Stimulated activated effector memory CD8-positive, alpha-beta T cell treated with anti-CD3 and anti-CD28 coated beads, Interleukin-12 subunit alpha, Interleukin-12 subunit beta, amount 100 ng/mL, for 72 hours (primary cell): ENCODE measurements around the gene SLC66A2.

ENCODE experiments used
- ATAC-seq: fragments of 150-1000 bp; cut with Tn5 transposase; 2 replicates; pipeline ENCODE4 v1.10.0; 2021
- DNase-seq, 2 donors: peaks; one replicate each; pipeline ENCODE4 v3.0.0; 2021 to 2022; ENCODE audit warnings: low spot score in 2 of 2
- H3K27ac Mint-ChIP-seq: one replicate; pipeline ENCODE4 v1.8.0; 2022; ENCODE audit warnings: mild to moderate bottlenecking, mixed read lengths
- H3K36me3 Mint-ChIP-seq: one replicate; pipeline ENCODE4 v1.8.0; 2022; ENCODE audit warnings: mild to moderate bottlenecking, mixed read lengths
- H3K4me1 Mint-ChIP-seq: one replicate; pipeline ENCODE4 v1.8.0; 2022; ENCODE audit warnings: mixed read lengths
- H3K4me3 Mint-ChIP-seq: one replicate; pipeline ENCODE4 v1.8.0; 2022; ENCODE audit warnings: mild to moderate bottlenecking, mixed read lengths
- H3K9me3 Mint-ChIP-seq: one replicate; pipeline ENCODE4 v1.8.0; 2022; ENCODE audit warnings: mixed read lengths

The SLC66A2 gene

DNA sequence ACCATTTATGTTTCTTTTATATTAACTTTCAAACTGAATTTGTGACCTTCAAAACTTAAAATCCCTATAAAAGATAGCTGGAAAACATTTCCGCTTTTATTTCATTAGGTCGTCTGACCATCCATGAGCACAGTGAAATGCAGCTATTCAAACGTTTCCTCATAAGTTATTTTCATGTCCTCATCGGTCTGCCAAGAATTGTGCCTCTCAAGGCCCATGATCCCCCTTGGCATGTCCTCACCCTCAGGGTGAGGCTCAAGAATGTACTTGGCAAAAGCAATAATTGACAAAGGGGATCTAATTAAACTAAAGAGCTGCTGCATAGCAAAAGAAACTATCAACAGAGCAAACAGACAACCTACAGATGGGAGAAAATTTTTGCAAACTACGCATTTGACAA lies 12.4 kb downstream of the SLC66A2 start:
- no peak for ATAC-seq
- H3K4me3 Mint-ChIP-seq, result no peak overlapping the region
- H3K36me3 Mint-ChIP-seq, result peaks cover 44% of the 10 kb centered on the region
- H3K9me3 Mint-ChIP-seq, result peaks cover 7% of the 10 kb centered on the region
- peaks cover 30% of the 10 kb centered on the region for H3K4me1 Mint-ChIP-seq
- H3K27ac Mint-ChIP-seq, result no peak overlapping the region
- DNase-seq, result no peak

- H3K4me1 Mint-ChIP-seq, result peaks cover 27% of the 10 kb centered on the region
- no peak overlapping the region for H3K27ac Mint-ChIP-seq
- no peak for ATAC-seq
- no peak for DNase-seq
- H3K9me3 Mint-ChIP-seq, result peaks cover 13% of the 10 kb centered on the region
- peaks cover 51% of the 10 kb centered on the region for H3K36me3 Mint-ChIP-seq
- H3K4me3 Mint-ChIP-seq, result no peak overlapping the region
Observed at GRCh38 chr18:79938196-79938595, 13.3 kb downstream of the SLC66A2 start.

- ATAC-seq (no peak), DNase-seq (no peak)
- Mint-ChIP-seq H3K4me3 (no peak overlapping the region), H3K9me3 (peaks cover 19% of the 10 kb centered on the region), H3K4me1 (peaks cover 27% of the 10 kb centered on the region), H3K36me3 (peaks cover 48% of the 10 kb centered on the region), H3K27ac (no peak overlapping the region)
Observed at GRCh38 chr18:79937103-79937860, 14.2 kb downstream of the SLC66A2 start.

DNA sequence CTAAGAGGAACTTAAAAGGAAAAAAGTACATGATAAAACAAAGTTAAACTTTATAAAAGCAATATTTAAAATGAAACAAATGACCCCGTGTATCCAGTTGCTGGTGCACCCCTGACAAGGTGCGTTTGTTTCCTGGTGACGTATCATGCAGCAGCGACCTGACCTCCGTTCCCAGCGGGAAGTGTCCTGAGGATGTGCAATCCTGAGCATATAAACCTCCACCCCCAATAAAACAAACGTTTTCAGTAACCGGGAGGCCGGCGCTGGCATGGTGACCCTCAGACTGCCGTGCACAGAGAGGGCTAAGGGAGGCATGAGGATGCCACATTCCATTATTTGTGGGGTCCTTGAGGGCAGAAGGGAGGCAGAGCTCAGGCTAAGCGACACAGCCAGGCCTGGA lies 14.8 kb downstream of the SLC66A2 start:
- Mint-ChIP-seq H3K36me3 (peaks cover 45% of the 10 kb centered on the region), H3K4me1 (peaks cover 27% of the 10 kb centered on the region), H3K27ac (no peak overlapping the region), H3K9me3 (peaks cover 23% of the 10 kb centered on the region), H3K4me3 (no peak overlapping the region)
- DNase-seq (no peak), ATAC-seq (no peak)

GRCh38 chr18:79935925-79936324 lies 15.5 kb downstream of the SLC66A2 start:
- Mint-ChIP-seq H3K27ac (no peak overlapping the region), H3K9me3 (peaks cover 29% of the 10 kb centered on the region), H3K4me3 (no peak overlapping the region), H3K36me3 (peaks cover 50% of the 10 kb centered on the region), H3K4me1 (peaks cover 27% of the 10 kb centered on the region)
- ATAC-seq, result no peak
- DNase-seq, result no peak

DNA sequence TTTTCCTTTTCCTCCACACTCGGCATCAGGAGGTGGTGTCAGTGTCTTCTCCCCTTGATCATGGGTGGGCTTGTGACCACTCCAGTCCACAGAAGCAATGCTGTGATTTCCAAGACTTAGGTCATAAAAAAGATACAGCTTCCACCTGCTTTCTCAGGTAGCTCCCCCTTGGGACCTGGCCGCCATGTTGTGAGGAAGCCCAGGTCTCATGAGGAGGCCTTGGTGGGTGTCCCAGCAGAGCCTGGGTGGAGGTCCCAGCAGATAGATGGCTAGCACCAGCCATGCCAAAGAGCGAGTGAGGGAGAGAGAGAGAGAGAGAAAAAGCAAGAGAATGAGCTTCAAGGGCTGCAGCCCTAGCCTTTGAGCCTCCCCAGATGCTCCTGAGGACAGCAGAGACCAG lies 16.0 kb downstream of the SLC66A2 start:
- H3K4me3 Mint-ChIP-seq, result no peak overlapping the region

DNA sequence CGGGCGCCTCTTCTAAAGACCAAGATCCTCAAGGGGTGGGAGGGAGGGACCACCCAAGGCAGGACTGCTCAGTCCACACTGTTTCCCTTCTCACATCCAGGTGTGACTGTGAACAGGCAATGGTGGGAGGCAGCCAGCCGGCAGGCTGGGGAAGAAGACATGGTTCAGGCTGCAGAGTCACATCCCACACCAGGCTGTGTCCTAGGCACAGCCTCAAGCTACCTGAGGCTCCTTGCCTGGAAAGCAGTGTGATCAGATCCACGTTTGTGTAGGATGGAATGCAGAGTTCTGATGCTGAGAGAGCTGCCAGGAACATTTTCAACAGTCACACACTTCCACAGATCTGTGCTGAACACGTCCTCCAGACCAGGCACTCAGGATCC lies 16.4 kb downstream of the SLC66A2 start:
- Mint-ChIP-seq H3K27ac (no peak overlapping the region), H3K4me3 (no peak overlapping the region), H3K36me3 (peaks cover 55% of the 10 kb centered on the region), H3K4me1 (peaks cover 26% of the 10 kb centered on the region), H3K9me3 (peaks cover 36% of the 10 kb centered on the region)
- ATAC-seq (no peak), DNase-seq (no peak)

More for the DNA sequence above, 16.0 kb downstream of the SLC66A2 start:
- Mint-ChIP-seq H3K4me1 (peaks cover 27% of the 10 kb centered on the region), H3K9me3 (peaks cover 32% of the 10 kb centered on the region), H3K27ac (no peak overlapping the region), H3K36me3 (peaks cover 52% of the 10 kb centered on the region)
- DNase-seq (no peak), ATAC-seq (no peak)

- Mint-ChIP-seq H3K9me3 (peaks cover 41% of the 10 kb centered on the region), H3K27ac (no peak overlapping the region), H3K4me1 (peaks cover 21% of the 10 kb centered on the region), H3K4me3 (no peak overlapping the region), H3K36me3 (peaks cover 61% of the 10 kb centered on the region)
- ATAC-seq (no peak), DNase-seq (no peak)
Observed at GRCh38 chr18:79934311-79935097, 16.9 kb downstream of the SLC66A2 start.

DNA sequence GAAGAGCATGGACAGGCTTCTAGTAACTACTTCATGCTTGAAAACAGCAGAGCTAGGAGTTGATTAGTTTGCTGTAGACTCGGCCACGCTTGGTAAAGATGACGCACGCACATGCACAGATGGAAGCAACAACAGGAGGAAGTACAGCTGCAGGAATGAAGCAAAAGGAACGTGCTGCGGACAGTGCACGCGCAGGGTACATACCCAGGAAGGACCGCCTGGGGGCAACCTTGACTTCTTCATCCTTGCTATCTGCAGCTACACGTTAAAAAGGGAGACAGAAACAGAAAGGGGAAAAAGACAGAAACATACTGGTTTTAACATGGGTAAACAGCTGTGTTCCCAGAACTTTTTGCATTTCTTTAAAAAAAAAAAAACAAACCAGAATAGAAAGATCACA lies 17.7 kb downstream of the SLC66A2 start:
- peaks cover 26% of the 10 kb centered on the region for H3K4me1 Mint-ChIP-seq
- peaks cover 47% of the 10 kb centered on the region for H3K9me3 Mint-ChIP-seq
- no peak for ATAC-seq
- H3K36me3 Mint-ChIP-seq, result peaks cover 64% of the 10 kb centered on the region
- no peak for DNase-seq
- no peak overlapping the region for H3K27ac Mint-ChIP-seq
- H3K4me3 Mint-ChIP-seq, result no peak overlapping the region

DNA sequence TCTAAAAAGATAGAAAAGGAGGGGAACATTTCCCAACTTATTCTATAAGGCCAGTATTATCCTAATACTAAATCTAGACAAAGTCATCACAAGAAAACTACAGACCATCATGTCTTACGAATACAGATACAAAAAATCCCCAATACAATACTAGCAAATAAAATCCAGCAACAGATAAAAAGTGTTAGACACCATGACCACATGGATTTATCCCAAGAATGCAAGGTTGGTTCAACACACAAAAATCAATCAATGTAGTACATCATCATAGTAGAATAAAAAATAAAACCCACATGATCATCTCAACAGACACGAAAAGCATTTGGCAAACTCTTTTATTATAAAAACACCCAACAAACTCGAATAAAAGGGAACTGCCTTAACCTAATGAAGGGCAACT lies 18.5 kb downstream of the SLC66A2 start:
- Mint-ChIP-seq H3K4me1 (peaks cover 26% of the 10 kb centered on the region), H3K27ac (no peak overlapping the region), H3K4me3 (no peak overlapping the region)

DNA sequence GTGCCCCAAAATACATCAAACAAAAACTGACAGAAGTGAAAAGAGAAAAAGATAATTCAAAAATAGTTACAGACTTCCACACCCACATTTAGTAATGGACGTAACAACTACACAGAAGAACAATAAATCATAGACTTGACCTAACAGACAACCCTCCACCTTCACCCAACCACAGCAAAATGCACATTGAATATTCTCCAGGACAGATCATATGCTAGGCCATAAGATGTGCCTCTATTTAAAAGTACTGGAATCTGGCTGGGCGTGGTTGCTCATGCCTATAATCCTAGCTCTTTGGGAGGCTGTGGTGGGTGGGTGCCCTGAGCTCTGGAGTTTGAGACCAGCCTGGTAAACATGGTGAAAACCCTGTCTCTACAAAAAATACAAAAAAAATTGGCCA lies 20.0 kb downstream of the SLC66A2 start:
- H3K4me3 Mint-ChIP-seq, result no peak overlapping the region
- no peak overlapping the region for H3K27ac Mint-ChIP-seq
- peaks cover 25% of the 10 kb centered on the region for H3K4me1 Mint-ChIP-seq
- peaks cover 57% of the 10 kb centered on the region for H3K36me3 Mint-ChIP-seq
- H3K9me3 Mint-ChIP-seq, result peaks cover 49% of the 10 kb centered on the region
- ATAC-seq (no peak), DNase-seq (no peak)

More for the DNA sequence above, 18.5 kb downstream of the SLC66A2 start:
- no peak for DNase-seq
- ATAC-seq, result no peak
- H3K36me3 Mint-ChIP-seq, result peaks cover 57% of the 10 kb centered on the region
- H3K9me3 Mint-ChIP-seq, result peaks cover 49% of the 10 kb centered on the region

DNA sequence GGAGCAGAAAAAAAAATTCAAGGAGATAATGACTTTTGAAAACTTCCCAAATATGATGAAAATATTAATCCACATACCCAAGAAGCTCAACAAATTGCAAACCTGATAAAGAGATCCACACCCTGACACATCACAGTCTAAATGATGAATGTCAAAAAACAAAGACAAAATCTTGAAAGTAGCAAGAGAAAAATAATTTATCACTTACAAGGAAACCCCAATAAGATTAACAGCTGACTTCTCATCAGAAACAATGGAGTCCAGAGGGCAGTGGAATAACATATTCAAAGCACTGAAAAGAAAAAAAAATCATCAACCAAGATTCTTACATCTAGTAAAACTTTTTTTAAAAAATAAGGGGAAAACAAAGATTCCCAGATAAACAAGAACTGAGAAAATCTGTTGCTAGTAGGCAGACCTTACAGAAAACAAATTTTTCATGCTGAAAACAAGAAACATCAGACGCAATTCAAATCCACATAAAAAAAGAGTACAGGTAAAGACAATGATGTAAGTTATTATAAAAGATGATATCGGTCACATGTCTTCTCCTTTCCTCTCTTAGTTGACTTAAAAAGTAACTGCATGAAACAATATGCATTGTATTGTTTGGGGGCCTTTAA lies 21.3 kb downstream of the SLC66A2 start:
- H3K27ac Mint-ChIP-seq, result no peak overlapping the region
- H3K9me3 Mint-ChIP-seq, result peaks cover 43% of the 10 kb centered on the region
- peaks cover 48% of the 10 kb centered on the region for H3K36me3 Mint-ChIP-seq
- H3K4me1 Mint-ChIP-seq, result peaks cover 15% of the 10 kb centered on the region
- ATAC-seq, result no peak
- no peak overlapping the region for H3K4me3 Mint-ChIP-seq
- no peak for DNase-seq

DNA sequence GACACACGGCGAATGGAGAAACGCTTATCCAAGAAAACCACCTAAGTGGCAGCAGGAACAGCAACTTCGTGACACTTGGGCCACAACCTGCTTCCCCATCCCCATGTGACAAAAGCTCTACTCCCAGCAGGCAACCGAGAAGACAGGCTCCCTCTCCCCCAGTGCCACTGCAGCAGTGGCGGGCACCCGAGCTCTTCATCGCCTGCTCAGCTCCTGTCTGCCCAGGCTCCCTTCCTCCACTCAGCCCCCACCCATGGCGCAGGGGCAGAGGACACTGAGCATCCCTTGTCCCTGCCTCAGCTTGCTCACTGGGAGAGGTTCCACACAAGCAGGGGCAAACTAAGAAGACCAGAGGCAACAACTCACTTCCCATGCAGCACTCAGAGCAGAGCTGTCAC lies 22.9 kb downstream of the SLC66A2 start:
- no peak for DNase-seq
- ATAC-seq, result no peak
- Mint-ChIP-seq H3K4me1 (peaks cover 15% of the 10 kb centered on the region), H3K4me3 (no peak overlapping the region), H3K36me3 (peaks cover 50% of the 10 kb centered on the region), H3K27ac (no peak overlapping the region), H3K9me3 (peaks cover 39% of the 10 kb centered on the region)

DNA sequence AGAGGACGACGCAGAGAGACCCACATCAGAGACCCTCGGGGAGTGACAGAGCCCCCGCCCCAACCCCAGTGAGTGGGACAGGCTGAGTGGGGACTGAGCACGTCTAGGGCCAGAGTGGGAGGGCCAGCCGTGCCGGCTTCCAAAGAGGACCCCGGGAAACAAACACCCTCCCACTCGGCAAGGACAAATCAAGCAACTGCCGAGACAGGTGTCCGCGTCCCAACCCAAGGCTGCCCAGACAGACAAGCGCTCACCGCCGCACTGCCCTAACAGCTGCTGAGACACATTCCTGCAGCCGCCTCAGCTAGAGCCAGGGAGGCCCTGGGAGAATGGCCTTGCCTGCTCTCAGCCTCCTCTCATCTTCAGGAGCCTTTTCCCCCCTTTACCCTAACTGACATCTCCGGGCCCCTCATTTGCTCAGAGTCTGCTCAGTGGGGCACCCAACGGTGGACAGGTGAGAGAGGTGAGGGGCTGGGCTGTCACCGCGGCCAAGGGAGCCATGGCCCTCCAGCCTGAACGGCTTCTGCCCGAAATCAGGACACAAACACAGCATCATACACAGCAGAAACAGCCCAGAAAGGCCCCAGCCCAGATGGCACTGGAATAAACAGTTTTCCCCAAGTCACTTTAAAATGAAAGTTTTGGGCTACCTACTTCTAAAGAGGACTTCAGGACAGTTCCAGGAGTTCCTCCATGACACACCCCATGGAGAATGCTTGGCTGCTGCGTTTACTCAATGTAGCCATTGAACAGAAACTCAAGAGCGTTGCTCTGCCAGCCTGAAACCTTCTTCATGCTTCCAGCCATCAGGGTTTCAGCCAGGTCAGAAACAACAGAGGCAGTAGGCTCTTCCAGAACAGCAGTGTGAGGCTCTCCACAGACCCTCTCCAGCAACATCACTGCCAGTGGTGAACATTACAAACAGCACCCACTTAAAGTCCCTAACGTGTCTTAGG lies 23.6 kb downstream of the SLC66A2 start:
- H3K36me3 Mint-ChIP-seq, result peaks cover 45% of the 10 kb centered on the region

More for the DNA sequence above, 23.6 kb downstream of the SLC66A2 start:
- Mint-ChIP-seq H3K4me1 (peaks cover 15% of the 10 kb centered on the region), H3K4me3 (no peak overlapping the region), H3K27ac (no peak overlapping the region), H3K9me3 (peaks cover 33% of the 10 kb centered on the region)
- ATAC-seq (no peak), DNase-seq (no peak)
